Neural progenitor cell (in vitro differentiated cells): ENCODE measurements around the gene GFER. TPM values are rescaled to one million over a fixed set of nuclear protein-coding genes. Genes with fewer than 3 reads are reported as not detected.

ENCODE experiments used
- DNase-seq: peaks from one replicate; pipeline ENCODE4 v3.0.0-alpha.2; 2016; ENCODE audit warnings: low spot score
- H2AFZ ChIP-seq: fragments of 200-600 bp; sonication (generic); replicated peaks from 2 replicates; pipeline ENCODE4 v1.6.1; 2016; ENCODE audit warnings: antibody characterized with exemption
- H3F3A ChIP-seq: fragments of 200-600 bp; sonication (generic); 2 replicates; pipeline ENCODE4 v1.6.1; 2016; ENCODE audit warnings: antibody characterized with exemption, low read depth
- H3K27ac ChIP-seq: fragments of 200-600 bp; sonication (generic); 2 replicates; pipeline ENCODE4 v1.5.1; 2016; ENCODE audit warnings: mild to moderate bottlenecking
- H3K27me3 ChIP-seq: fragments of 200-600 bp; sonication (generic); 2 replicates; pipeline ENCODE4 v1.6.1; 2016; ENCODE audit warnings: mild to moderate bottlenecking, moderate library complexity
- H3K36me3 ChIP-seq: fragments of 200-600 bp; sonication (generic); 2 replicates; pipeline ENCODE4 v1.5.1; 2016
- H3K4me1 ChIP-seq: fragments of 200-600 bp; sonication (generic); 2 replicates; pipeline ENCODE4 v1.6.1; 2016; ENCODE audit warnings: mixed run types
- H3K4me2 ChIP-seq: fragments of 200-600 bp; sonication (generic); 2 replicates; pipeline ENCODE4 v1.6.1; 2016
- H3K4me3 ChIP-seq: fragments of 200-600 bp; sonication (generic); 2 replicates; pipeline ENCODE4 v1.5.1; 2016
- H3K79me2 ChIP-seq: fragments of 200-600 bp; sonication (generic); 2 replicates; pipeline ENCODE4 v1.6.1; 2016; ENCODE audit warnings: low read depth
- H3K9ac ChIP-seq: fragments of 200-600 bp; sonication (generic); 2 replicates; pipeline ENCODE4 v1.6.1; 2016
- H3K9me3 ChIP-seq: fragments of 200-600 bp; sonication (generic); 2 replicates; pipeline ENCODE4 v1.5.1; 2016; ENCODE audit warnings: low read depth
- H4K20me1 ChIP-seq: fragments of 200-600 bp; sonication (generic); 2 replicates; pipeline ENCODE4 v1.6.1; 2016; ENCODE audit warnings: low read depth
- H3K27ac Mint-ChIP-seq: 3 replicates; pipeline ENCODE4 v1.8.0; 2021; ENCODE audit warnings: mixed read lengths
- H3K27me3 Mint-ChIP-seq: 2 replicates; pipeline ENCODE4 v1.8.0; 2022; ENCODE audit warnings: low read depth, mild to moderate bottlenecking, inconsistent platforms, moderate library complexity, mixed read lengths; ENCODE audit not compliant: insufficient read depth
- H3K36me3 Mint-ChIP-seq: 3 replicates; pipeline ENCODE4 v1.8.0; 2021; ENCODE audit warnings: mixed read lengths
- H3K4me1 Mint-ChIP-seq: 3 replicates; pipeline ENCODE4 v1.8.0; 2021; ENCODE audit warnings: mixed read lengths
- H3K4me3 Mint-ChIP-seq: 3 replicates; pipeline ENCODE4 v1.8.0; 2021; ENCODE audit warnings: mild to moderate bottlenecking, moderate library complexity, mixed read lengths
- H3K9me3 Mint-ChIP-seq: 3 replicates; pipeline ENCODE4 v1.8.0; 2020; ENCODE audit warnings: mixed read lengths
- EZH2 ChIP-seq: fragments of 200-600 bp; sonication (generic); IDR thresholded peaks from 2 replicates; pipeline ENCODE4 v1.6.1; 2017; ENCODE audit warnings: antibody characterized with exemption, mild to moderate bottlenecking, moderate library complexity
- EZH2phosphoT487 ChIP-seq: fragments of 200-600 bp; sonication (generic); IDR thresholded peaks from 2 replicates; pipeline ENCODE4 v1.6.1; 2017; ENCODE audit warnings: antibody characterized with exemption
- total RNA-seq: library from RNA; depleted of rRNA; stranded (reverse); fragments of >200 nt; gene quantifications from 2 replicates; pipeline ENCODE4 v1.2.3, GENCODE V29; 2015; ENCODE audit warnings: low replicate concordance
- TF ChIP-seq, protein P1 (sequence below): fragments of 200-600 bp; sonication (generic); IDR thresholded peaks from 2 replicates; pipeline ENCODE4 v1.5.1; 2017; ENCODE audit warnings: antibody characterized with exemption, mild to moderate bottlenecking

The GFER gene
- total RNA-seq, 1 donor from 2014 or later = 35.1 TPM

DNA sequence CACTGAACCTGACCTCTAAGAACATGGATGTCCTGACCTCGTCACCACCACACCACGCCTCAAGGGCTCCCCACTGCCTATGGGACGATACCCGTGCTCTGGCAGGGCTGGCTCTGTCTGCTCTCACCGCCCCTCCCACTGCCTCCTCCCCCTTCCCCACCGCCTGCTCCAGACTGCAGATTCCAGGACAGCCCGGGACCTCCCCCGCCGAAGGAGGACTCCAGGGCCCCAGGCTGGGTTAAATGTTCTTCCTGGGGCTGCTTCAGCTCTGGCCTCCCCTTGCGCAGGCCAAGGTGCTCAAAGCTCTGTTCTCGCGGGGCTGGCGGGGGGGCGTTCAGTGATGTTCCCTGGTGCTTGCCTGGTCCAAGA, 38.7 kb downstream of the GFER start:
- no peaks in the 10 kb centered on the region for H3K36me3 ChIP-seq
- Mint-ChIP-seq H3K36me3 (no peaks in the 10 kb centered on the region), H3K4me3 (peak overlapping the region; percentile 80), H3K27ac (no peak overlapping the region), H3K27me3 (peaks cover 42% of the 10 kb centered on the region), H3K4me1 (peaks cover 22% of the 10 kb centered on the region), H3K9me3 (no peaks in the 10 kb centered on the region)
- peak; percentile 74 for DNase-seq
- peaks cover 17% of the 10 kb centered on the region for H3F3A ChIP-seq
- no peaks in the 10 kb centered on the region for H4K20me1 ChIP-seq
- H3K9ac ChIP-seq = no peak overlapping the region
- H3K27me3 ChIP-seq = peaks cover 97% of the 10 kb centered on the region
- H3K79me2 ChIP-seq = no peaks in the 10 kb centered on the region
- peak overlapping the region; percentile 45 for H3K4me3 ChIP-seq
- H3K27ac ChIP-seq = no peak overlapping the region
- TF ChIP-seq EZH2 (no peak), EZH2phosphoT487 (no peak)
- TF ChIP-seq, protein P1, sequence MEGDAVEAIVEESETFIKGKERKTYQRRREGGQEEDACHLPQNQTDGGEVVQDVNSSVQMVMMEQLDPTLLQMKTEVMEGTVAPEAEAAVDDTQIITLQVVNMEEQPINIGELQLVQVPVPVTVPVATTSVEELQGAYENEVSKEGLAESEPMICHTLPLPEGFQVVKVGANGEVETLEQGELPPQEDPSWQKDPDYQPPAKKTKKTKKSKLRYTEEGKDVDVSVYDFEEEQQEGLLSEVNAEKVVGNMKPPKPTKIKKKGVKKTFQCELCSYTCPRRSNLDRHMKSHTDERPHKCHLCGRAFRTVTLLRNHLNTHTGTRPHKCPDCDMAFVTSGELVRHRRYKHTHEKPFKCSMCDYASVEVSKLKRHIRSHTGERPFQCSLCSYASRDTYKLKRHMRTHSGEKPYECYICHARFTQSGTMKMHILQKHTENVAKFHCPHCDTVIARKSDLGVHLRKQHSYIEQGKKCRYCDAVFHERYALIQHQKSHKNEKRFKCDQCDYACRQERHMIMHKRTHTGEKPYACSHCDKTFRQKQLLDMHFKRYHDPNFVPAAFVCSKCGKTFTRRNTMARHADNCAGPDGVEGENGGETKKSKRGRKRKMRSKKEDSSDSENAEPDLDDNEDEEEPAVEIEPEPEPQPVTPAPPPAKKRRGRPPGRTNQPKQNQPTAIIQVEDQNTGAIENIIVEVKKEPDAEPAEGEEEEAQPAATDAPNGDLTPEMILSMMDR = no peak
- no peaks in the 10 kb centered on the region for H3K9me3 ChIP-seq
- H3K4me1 ChIP-seq = peaks cover 19% of the 10 kb centered on the region
- H3K4me2 ChIP-seq = peak overlapping the region; percentile 85
- H2AFZ ChIP-seq = peak overlapping the region; percentile 83

DNA sequence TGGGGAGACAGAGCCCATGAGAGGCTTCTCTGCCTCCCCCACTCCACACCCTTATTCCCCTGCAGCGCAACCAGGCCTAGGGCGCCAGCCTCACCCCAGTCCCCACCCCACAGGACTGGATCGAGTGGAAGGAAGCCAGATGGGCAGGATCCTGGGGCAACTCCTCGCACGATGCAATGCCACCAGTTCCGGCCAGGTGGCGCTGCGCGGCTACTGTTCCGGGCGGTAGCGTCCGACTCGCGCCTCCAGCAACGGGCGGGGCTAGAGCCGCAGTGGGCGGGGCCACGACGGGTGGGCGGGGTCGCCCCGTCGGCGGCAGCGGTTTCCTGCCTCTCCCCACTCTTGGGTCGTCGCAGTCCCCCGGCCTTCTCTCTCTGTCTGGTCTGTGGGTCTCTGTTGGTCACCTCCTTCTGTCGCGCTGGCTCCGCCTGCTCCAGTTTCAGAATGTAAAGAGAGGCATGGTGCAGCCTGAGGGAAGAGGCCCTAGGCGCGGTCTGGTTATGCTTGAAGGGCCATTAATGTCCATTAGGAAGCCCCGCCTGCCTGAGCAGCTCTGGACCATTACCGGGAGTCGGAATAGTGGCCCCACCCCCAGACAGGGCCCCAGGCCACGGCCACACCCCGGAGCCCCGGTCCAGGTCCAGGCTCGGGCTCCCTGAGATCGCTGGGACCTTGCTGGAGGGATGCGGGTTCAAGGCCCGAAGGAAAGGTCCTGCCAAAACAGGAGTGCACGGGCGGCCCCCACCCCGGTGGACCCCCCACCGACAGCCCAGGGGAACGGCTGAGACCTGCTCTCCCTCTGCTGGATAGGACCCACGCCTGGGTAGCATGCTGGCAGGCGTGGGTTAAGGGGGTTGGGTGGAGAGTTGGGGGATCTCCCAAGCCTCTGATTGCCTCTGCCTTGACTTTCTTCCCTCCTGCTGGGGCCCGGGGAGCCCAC, 39.4 kb downstream of the GFER start:
- Mint-ChIP-seq H3K27me3 (peaks cover 40% of the 10 kb centered on the region), H3K27ac (peak overlapping the region; percentile 96), H3K4me3 (peak overlapping the region; percentile 84), H3K4me1 (peaks cover 22% of the 10 kb centered on the region), H3K9me3 (no peaks in the 10 kb centered on the region), H3K36me3 (no peaks in the 10 kb centered on the region)
- Histone ChIP-seq H3K9ac (no peak overlapping the region), H3K9me3 (no peaks in the 10 kb centered on the region), H3F3A (peaks cover 17% of the 10 kb centered on the region), H3K4me1 (peaks cover 19% of the 10 kb centered on the region), H3K4me2 (peak overlapping the region; percentile 85), H2AFZ (peak overlapping the region; percentile 93), H3K27me3 (peaks cover 97% of the 10 kb centered on the region), H4K20me1 (peaks cover 4% of the 10 kb centered on the region), H3K36me3 (no peaks in the 10 kb centered on the region), H3K4me3 (peak overlapping the region; percentile 45), H3K27ac (no peak overlapping the region), H3K79me2 (no peaks in the 10 kb centered on the region)
- TF ChIP-seq, protein P1 = peak; percentile 92
- TF ChIP-seq EZH2phosphoT487 (no peak), EZH2 (peak; percentile 34)
- DNase-seq = peak; percentile 93

DNA sequence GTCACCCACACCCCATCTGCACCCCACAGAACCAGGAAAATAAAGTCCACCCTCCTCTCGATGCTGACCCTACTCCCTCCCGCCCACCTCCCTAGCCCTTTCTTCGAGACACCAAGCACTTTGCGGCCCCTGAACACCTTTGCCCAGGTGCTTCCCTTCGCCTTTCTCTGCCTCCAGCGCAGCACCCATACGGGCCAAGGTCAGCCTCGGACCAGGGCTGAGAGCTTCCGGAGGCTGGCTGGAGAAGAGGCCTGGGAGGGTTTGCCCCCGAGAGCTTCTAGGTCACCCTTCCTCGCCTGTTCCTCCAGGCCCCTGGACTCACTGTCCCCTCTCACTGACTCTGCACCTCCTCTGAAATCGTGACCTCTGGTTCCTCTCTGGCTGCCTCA, 40.0 kb downstream of the GFER start:
- no peaks in the 10 kb centered on the region for H3K9me3 Mint-ChIP-seq
- Histone ChIP-seq H3K4me3 (no peak overlapping the region), H3K9me3 (no peaks in the 10 kb centered on the region), H3K4me1 (peaks cover 19% of the 10 kb centered on the region), H3K9ac (no peak overlapping the region), H3K36me3 (no peaks in the 10 kb centered on the region), H4K20me1 (peaks cover 5% of the 10 kb centered on the region), H3K4me2 (no peak overlapping the region), H2AFZ (no peak overlapping the region), H3K27me3 (peaks cover 95% of the 10 kb centered on the region), H3F3A (peaks cover 17% of the 10 kb centered on the region), H3K27ac (no peak overlapping the region), H3K79me2 (no peaks in the 10 kb centered on the region)
- peaks cover 22% of the 10 kb centered on the region for H3K4me1 Mint-ChIP-seq
- no peaks in the 10 kb centered on the region for H3K36me3 Mint-ChIP-seq
- no peak for DNase-seq
- H3K27ac Mint-ChIP-seq = peak overlapping the region; percentile 30
- TF ChIP-seq, protein P1 = no peak
- no peak for TF ChIP-seq EZH2
- peaks cover 36% of the 10 kb centered on the region for H3K27me3 Mint-ChIP-seq
- peak overlapping the region; percentile 41 for H3K4me3 Mint-ChIP-seq
